HUES6 (cell line): ENCODE measurements around the gene KCTD18.

Experiments used
- H3K27ac ChIP-seq: 2 replicates; pipeline ENCODE4 v1.7.0; 2013; ENCODE audit warnings: low read depth, mild to moderate bottlenecking, low read length, inconsistent platforms
- H3K27me3 ChIP-seq: 2 replicates; pipeline ENCODE4 v1.6.1; 2013; ENCODE audit warnings: low read length; ENCODE audit not compliant: control insufficient read depth, insufficient read depth
- H3K36me3 ChIP-seq: 2 replicates; pipeline ENCODE4 v1.6.1; 2013; ENCODE audit warnings: low read length; ENCODE audit not compliant: control insufficient read depth, insufficient read depth
- H3K4me1 ChIP-seq: 2 replicates; pipeline ENCODE4 v1.6.1; 2013; ENCODE audit warnings: low read length; ENCODE audit not compliant: control insufficient read depth, insufficient read depth
- H3K4me3 ChIP-seq: 2 replicates; pipeline ENCODE4 v1.5.1; 2013; ENCODE audit warnings: low read depth, low read length
- H3K9ac ChIP-seq: one replicate; pipeline ENCODE4 v1.6.1; 2013; ENCODE audit warnings: mild to moderate bottlenecking, low read length
- H3K9me3 ChIP-seq: 2 replicates; pipeline ENCODE4 v1.6.1; 2013; ENCODE audit warnings: low read depth, low read length; ENCODE audit not compliant: control insufficient read depth, insufficient read depth

The KCTD18 gene

GRCh38 chr2:200454927-200455801 lies 54.7 kb downstream of the KCTD18 start:
- Histone ChIP-seq H3K9ac (no peak overlapping the region), H3K4me3 (no peak overlapping the region), H3K9me3 (no peaks in the 10 kb centered on the region), H3K27ac (no peak overlapping the region), H3K4me1 (peaks cover 14% of the 10 kb centered on the region; the same call in 1 of the 2 replicates), H3K27me3 (no peaks in the 10 kb centered on the region), H3K36me3 (peaks cover 46% of the 10 kb centered on the region)

GRCh38 chr2:200453853-200454534 lies 55.9 kb downstream of the KCTD18 start:
- H3K27ac ChIP-seq, result no peak overlapping the region
- peaks cover 43% of the 10 kb centered on the region for H3K36me3 ChIP-seq
- H3K9ac ChIP-seq, result no peak overlapping the region
- no peaks in the 10 kb centered on the region for H3K27me3 ChIP-seq
- no peak overlapping the region for H3K4me3 ChIP-seq
- peaks cover 14% of the 10 kb centered on the region; the same call in 1 of the 2 replicates for H3K4me1 ChIP-seq
- H3K9me3 ChIP-seq, result no peaks in the 10 kb centered on the region

GRCh38 chr2:200453142-200453852 lies 56.6 kb downstream of the KCTD18 start:
- Histone ChIP-seq H3K9me3 (no peaks in the 10 kb centered on the region), H3K4me3 (no peak overlapping the region), H3K4me1 (peaks cover 14% of the 10 kb centered on the region; the same call in 1 of the 2 replicates), H3K36me3 (peaks cover 40% of the 10 kb centered on the region), H3K9ac (no peak overlapping the region), H3K27ac (no peak overlapping the region), H3K27me3 (no peaks in the 10 kb centered on the region)

GRCh38 chr2:200452377-200452776 lies 57.5 kb downstream of the KCTD18 start:
- H3K27me3 ChIP-seq, result no peaks in the 10 kb centered on the region
- H3K27ac ChIP-seq, result no peak overlapping the region
- H3K36me3 ChIP-seq, result peaks cover 43% of the 10 kb centered on the region
- no peak overlapping the region for H3K9ac ChIP-seq
- no peak overlapping the region for H3K4me3 ChIP-seq
- H3K9me3 ChIP-seq, result no peaks in the 10 kb centered on the region
- H3K4me1 ChIP-seq, result peaks cover 14% of the 10 kb centered on the region; the same call in 1 of the 2 replicates

DNA sequence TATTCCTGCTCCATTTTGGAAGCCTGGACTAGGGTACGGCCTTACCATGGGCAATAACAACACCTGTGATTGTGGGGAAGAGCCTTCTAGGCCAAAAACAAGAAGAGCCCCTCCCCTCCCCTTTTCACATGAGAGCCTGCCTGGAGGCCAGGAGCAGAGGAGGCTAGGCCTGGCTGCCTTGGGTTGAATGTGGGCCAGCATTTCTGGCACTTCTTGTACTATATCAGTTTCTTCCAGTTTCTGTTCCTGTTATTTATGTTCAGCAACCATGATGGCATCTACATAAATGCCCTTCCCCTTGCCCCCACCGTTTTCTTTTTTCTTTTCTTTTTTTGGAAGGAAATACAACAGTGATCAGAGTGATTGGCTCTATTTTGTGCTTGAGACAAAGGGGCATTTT lies 58.4 kb downstream of the KCTD18 start:
- peaks cover 42% of the 10 kb centered on the region for H3K36me3 ChIP-seq
- H3K4me3 ChIP-seq, result no peak overlapping the region
- no peak overlapping the region for H3K9ac ChIP-seq
- H3K27ac ChIP-seq, result no peak overlapping the region
- H3K27me3 ChIP-seq, result no peaks in the 10 kb centered on the region
- no peaks in the 10 kb centered on the region for H3K9me3 ChIP-seq
- peaks cover 14% of the 10 kb centered on the region; the same call in 1 of the 2 replicates for H3K4me1 ChIP-seq

- Histone ChIP-seq H3K4me1 (peaks cover 13% of the 10 kb centered on the region; the same call in 1 of the 2 replicates), H3K27me3 (no peaks in the 10 kb centered on the region), H3K4me3 (no peak overlapping the region), H3K36me3 (peaks cover 40% of the 10 kb centered on the region), H3K9ac (no peak overlapping the region), H3K9me3 (no peaks in the 10 kb centered on the region), H3K27ac (no peak overlapping the region)
These were observed 59.6 kb downstream of the KCTD18 start for GRCh38 chr2:200450288-200450687.

GRCh38 chr2:200449149-200449548 lies 60.7 kb downstream of the KCTD18 start:
- H3K4me1 ChIP-seq, result peaks cover 11% of the 10 kb centered on the region; the same call in 1 of the 2 replicates
- H3K27ac ChIP-seq, result no peak overlapping the region
- H3K27me3 ChIP-seq, result no peaks in the 10 kb centered on the region
- H3K9ac ChIP-seq, result no peak overlapping the region
- no peak overlapping the region for H3K4me3 ChIP-seq
- H3K9me3 ChIP-seq, result no peaks in the 10 kb centered on the region
- H3K36me3 ChIP-seq, result peaks cover 50% of the 10 kb centered on the region

GRCh38 chr2:200448455-200448854 lies 61.4 kb downstream of the KCTD18 start:
- H3K27me3 ChIP-seq, result no peaks in the 10 kb centered on the region
- H3K9me3 ChIP-seq, result no peaks in the 10 kb centered on the region
- no peak overlapping the region for H3K4me3 ChIP-seq
- no peak overlapping the region for H3K27ac ChIP-seq
- peaks cover 51% of the 10 kb centered on the region for H3K36me3 ChIP-seq
- peaks cover 6% of the 10 kb centered on the region; the same call in 1 of the 2 replicates for H3K4me1 ChIP-seq
- H3K9ac ChIP-seq, result no peak overlapping the region

GRCh38 chr2:200447139-200447855 lies 62.6 kb downstream of the KCTD18 start:
- Histone ChIP-seq H3K27me3 (no peaks in the 10 kb centered on the region), H3K9ac (no peak overlapping the region), H3K4me3 (no peak overlapping the region), H3K36me3 (peaks cover 62% of the 10 kb centered on the region), H3K9me3 (no peaks in the 10 kb centered on the region), H3K27ac (no peak overlapping the region), H3K4me1 (no peaks in the 10 kb centered on the region)

GRCh38 chr2:200446612-200447011 lies 63.3 kb downstream of the KCTD18 start:
- H3K27ac ChIP-seq, result no peak overlapping the region
- no peaks in the 10 kb centered on the region for H3K4me1 ChIP-seq
- no peaks in the 10 kb centered on the region for H3K27me3 ChIP-seq
- peaks cover 68% of the 10 kb centered on the region for H3K36me3 ChIP-seq
- no peaks in the 10 kb centered on the region for H3K9me3 ChIP-seq
- H3K9ac ChIP-seq, result no peak overlapping the region
- H3K4me3 ChIP-seq, result no peak overlapping the region
